GM18526 (cell line): ENCODE data around the gene CDH23.

ENCODE experiments used
- POLR2A ChIP-seq: IDR thresholded peaks from 3 replicates; pipeline ENCODE4 v1.6.1; 2011; ENCODE audit not compliant: insufficient read length; ENCODE audit errors: extremely low read depth

Gene CDH23

DNA sequence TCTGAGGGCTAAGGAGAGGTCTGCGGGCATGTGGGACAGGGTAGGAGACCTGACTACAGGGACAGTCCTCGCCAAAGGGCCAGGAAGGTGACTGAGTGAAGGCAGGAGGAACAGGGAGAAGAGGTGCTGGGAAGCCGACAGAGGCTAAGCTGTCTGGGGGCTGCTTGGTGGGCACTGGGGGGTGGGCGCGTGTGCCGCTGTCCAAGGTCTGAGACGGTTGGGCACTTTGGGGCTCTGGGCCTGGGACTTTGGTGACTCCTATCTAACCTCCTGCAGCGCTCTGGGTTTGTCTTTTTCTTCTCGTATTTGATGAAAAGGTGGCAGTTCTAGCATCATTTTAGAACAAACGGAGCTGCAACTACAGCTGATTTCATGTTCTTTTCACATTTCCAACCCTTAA, 181.3 kb downstream of the CDH23 start:
- TF ChIP-seq POLR2A, result no peak

DNA sequence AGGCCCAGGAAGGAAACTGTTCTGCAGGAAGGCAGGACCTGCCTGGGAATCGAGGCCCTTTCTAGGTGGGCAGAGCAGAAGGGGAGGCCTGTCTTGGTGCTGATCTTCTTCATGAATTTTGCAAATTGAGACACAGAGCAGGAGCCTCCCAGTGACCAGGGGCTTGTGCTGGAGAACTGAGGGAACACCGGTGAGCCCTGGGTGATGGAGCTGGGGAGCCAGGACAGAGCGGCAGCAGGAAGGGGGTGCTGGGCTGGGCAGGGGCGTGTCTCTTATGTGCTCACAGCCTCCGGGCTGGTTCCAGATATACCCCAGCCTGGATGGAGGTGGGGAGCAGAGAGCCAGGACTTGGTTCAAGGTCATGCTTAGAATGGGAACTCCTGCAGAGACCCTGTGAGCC, 182.9 kb downstream of the CDH23 start:
- no peak for TF ChIP-seq POLR2A

DNA sequence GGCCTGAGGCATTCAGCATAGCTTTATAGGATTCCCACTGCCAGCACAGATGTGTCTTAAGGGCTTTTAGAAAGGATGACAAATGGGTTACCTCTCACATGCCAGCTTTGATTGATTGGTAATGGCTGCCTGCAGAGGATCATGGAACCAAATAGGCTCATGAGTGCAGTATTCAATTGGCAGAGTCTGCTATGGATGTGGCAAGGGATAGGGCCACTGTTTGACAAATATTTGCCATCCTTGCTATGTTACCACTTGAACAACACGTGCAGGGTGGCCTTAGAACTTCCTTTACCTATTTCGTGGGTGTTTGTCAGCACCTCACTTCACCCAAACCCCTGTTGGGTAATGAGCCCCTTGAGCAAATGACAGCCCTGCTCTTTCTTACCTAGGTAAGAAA, 183.7 kb downstream of the CDH23 start:
- TF ChIP-seq POLR2A, result no peak

DNA sequence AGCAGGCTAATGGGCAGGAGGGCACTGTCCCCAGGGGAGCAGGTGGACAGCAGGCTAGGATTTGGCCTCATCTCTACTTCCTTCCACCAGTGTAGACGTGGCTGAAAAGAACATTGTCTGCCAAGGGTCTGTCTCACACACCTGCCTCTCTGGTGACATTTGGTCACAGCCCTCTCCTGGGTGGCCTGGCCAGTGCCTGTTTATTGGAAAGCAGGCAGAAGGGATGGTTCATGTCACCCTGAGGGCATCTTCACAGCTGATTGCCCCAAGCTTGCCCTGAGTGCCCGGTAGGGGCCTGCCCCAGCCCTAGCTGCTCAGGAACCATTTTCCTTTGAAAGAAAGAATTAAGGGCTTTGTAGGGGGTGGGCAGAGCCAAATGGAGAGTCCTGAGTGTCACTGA, 184.2 kb downstream of the CDH23 start:
- no peak for TF ChIP-seq POLR2A

DNA sequence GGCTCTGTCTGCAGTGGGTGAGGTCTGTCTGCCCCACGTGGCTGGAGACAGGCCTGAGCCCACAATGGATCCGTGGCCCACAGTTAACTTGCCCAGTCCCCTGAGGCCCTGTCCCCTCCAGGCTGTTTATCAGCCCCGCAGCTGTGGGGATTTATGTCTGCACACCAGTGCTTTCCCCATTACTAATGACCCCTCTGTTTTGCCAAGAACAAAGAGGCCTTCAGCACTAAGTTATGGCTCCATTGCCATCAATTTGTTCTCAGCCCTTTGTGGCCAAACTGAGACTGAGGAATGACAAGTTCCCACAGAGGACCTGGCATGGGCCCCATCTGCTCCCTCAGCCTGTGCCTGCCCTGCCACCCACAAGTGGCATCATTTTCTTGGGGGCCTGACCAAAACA, 184.7 kb downstream of the CDH23 start:
- TF ChIP-seq POLR2A, result no peak

DNA sequence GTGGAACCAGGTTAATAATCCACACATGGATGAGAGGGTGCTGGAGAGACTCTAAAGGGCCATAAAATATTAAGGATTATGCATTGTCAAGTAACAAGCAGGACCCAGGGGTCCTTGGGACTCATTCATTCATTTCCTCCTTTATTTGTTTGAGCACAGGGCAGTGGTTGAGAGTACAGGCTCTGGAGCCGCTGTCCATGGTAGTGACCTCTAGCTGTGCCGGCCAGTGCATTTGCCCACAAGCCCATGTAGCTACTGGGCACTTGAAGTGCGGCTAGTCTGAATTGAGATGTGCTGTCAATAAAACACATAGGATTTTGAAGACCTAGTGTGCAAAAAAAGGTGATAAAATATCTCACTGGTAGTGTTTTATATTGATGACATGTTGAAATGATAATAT, 185.3 kb downstream of the CDH23 start:
- no peak for TF ChIP-seq POLR2A

DNA sequence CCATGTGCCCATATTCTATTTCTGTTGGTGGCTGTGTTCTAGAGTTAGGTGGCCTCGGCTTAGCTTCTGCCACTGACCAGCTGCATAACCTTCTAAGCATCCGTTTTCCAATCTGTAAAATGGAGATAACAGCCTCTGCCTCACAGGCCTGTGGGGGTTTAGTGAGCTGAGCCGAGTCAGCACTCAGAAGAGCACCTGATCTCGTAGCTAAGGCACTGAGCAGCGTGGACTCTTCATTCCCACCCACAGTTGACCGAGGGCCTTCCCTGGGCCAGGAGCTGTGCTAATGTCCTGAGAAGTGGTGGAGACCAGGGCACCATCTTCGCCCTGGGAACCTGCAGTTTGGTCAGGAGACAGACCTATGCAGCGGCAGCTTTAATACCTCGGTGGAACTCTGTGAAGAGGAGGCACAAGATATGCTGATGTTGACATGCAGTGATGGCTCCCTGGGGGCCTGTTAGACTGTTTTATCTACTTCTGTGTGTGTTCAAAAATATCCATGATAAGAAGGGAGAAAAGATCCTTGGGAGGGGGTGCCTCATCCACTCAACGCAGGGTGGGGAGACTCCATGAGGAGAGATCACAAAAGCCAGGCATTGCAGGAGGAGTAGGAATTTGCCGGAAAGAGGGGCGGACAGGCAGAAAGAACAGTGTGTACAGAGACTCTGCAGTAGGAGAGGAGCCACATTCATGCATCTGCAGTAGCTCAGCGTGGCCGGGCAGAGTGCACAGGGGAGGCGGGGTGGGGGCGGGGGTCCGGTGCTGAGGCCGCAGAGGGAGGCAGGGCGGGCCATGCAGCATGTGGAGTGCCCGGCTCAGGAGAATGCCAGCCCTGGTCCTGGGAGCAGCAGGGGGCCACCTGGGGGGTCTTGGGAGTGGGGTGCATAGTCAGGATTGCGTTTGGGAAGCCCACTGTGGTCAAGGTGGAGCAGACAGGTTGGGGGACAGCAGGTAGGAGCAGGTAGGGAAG, 186.1 kb downstream of the CDH23 start:
- no peak for TF ChIP-seq POLR2A

DNA sequence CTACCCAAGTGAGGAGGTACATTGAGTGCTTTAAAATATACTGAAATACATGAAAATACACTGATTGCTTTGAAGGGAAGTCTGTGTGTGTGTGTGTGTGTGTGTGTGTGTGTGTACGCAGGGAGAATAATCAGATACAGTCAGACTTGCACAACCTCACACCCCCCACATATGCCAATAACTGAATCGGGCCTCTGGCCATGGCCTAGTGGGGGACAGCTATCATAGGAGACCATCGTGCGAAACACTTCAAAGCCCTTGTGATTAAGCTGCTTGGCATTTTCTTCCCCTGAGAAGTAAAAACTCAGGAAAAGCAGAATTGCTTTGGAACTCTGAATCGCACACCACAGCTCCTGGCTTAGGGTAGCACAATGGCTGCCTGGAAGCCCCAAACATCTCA, 187.7 kb downstream of the CDH23 start:
- no peak for TF ChIP-seq POLR2A

DNA sequence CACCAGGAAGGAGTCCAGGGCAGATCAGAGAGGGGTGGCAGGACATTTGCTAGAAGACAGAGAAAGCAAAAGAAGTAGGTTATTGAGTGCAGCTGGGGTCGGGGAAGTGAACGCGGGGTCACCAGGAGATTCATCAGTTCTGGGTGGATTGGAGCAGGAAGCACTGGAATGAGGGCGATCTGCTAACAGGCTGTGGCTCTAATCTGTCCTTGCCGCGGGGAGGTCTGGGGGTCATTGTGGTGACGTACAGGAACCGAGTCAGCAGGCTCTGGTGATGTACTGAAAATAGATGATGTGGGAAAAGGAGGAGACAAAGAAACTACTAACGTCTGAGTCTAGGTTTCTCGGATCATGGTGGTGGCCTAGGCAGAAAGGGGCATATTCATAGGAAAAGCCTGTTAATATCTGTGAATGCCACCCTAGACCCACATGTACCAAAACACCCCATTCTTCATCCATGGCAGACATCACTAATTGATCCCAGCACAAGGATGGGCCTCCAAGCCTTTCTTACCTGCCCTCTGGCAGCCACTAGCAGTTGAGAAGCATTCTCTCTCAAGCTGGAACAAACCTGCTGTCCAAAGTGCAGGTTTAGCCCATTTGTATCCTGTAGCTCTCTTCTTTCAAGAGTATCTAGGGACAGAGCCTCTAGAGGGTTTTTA, 188.3 kb downstream of the CDH23 start:
- TF ChIP-seq POLR2A, result no peak

DNA sequence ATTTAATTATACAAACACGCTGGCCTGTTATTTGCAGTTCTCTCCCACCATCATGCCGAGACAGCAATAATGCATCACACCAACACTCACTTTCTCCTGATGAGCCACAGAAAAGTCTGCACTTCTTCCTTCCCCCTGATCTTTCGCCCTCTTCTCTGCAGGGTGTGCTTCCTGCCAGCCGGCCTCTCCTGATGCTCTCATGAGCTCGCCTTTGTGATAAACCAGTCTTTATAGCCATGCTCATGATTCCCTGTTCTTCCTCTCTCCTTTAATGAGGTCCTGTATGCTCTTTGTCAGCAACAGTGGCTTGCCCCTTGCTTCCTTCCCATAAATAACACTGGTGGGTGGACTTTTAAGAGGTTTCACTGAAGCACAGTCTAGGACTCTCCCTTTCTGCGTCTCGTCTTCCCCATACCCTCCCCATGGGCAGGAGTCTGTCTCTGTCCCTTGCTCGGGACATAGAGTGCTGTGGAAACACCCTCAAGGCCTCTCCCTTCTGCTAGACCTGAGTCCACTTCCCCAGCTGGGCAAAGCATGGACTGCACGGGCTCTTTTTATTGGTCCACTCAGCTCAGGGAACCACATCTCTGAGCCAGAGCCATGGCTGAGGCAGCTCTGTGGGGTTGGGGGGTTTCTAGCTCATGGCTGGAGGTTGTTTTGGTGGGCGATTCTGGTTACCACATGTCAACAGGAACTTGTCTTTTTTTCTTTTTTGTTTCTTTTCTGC, 189.0 kb downstream of the CDH23 start:
- no peak for TF ChIP-seq POLR2A

DNA sequence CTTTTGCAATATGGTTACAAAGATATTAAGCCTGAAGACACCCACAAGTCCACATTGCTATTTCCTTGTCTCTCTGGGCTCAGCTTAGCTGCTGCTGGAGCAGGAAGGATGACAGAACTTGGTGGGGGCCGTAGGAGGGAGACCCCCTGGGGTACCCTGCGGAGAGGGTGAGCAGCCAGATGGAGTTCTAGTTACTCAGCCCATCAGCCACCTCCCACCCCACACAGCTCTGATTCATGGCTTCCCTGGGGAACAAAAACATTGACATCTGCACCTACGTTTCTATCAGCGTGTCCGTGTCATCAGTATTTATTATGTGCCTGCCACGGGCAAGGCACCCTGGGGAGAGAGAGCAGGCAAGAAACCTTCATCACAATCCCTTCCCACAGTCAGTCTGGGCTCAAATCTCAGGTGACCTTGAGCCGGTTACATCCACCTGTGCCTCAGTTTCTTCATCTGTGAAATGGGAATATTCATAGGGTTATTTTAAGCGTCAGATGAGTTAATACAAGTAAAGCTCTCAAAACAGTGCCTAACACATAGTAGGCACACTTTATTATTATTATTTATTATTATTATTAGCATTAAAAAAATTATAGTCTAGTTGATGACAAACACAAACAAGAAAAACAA, 191.3 kb downstream of the CDH23 start:
- no peak for TF ChIP-seq POLR2A

DNA sequence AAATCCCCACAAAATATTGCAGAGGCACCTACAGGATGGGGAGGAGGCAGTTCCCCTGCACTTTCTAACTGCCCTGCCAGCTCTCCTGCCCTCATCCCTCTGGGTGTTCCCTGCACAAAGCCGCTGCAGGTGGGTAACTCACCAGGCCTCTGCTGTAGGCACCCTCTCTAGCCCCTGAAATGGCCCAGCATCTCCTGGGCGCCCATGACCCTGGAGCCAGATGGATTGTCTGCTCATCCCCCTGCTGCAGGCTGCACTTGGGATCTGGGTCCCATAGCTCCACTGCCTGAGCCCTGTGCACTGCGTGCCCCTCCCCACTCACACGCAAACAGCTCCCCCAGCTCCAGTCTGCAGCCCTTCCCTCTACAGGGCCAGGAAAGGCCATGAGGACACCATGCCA, 192.0 kb downstream of the CDH23 start:
- no peak for TF ChIP-seq POLR2A

DNA sequence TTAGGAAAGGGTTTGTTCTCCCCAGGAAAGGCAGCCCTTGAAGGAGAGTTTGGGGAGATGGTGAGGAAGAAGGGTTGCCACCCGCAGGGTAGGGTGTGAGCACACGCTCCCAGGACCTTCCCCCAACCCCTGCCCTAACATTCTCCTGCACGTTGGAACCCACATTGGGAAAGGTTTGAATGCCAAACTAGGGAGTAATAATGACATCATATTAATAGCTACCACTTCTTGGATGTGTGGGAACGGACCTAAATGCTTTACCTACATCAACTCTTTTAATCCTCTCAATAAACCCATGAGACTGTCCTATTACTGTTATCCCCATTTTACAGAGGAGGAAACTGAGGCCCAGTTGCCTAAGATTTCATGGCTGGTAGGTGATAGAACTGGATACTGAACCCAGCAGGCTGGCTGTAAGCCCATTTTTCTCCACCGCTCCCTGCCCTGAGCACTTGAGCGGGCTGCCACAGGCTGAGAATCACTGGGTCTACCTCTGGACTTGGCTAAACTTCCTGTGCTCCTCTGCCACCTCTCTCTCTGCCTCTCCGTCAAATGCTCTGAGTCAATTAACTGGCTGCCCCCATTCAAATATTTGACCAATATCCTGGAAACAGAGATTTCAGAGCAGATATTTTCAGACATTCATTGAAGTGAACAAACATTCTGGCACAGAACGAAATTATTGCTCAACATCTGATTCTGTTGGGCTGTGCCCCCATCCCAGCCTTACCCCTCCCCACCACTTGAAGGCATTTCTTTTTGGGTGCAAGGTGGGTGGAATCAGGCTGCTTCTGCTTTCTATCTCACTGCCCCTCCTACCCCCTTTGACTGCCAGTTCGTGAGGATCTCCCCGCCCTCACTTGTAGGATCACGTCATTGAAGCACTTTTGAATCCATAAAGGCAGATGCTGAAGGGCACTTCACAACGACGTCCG, 193.2 kb downstream of the CDH23 start:
- TF ChIP-seq POLR2A, result no peak

DNA sequence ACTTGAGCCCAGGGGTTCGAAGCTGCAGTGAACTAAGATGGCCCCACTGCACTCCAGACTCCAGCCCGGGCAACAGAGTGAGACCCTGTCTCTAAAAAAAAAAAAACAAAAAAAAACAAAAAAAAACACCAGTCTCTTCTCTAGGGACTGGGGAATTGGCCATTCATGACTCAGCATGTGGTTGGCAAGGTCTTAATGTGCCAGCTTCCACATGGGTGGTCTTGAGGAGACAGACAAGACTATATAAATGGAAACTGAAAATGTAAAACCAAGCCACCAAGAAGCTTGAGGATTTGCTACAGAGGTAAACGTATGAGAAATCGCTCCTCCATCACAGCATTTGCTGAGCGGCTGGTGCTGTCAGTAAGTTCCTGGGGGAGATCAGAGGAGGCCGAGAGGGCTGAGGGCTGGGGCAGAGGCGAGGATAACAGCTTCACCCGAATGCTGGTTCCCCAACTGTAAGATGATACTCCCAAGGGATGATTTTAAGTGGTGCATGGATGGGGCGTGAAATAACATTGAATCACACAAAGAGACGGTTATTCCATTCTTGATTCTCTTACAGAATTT, 194.1 kb downstream of the CDH23 start:
- TF ChIP-seq POLR2A, result no peak
